OCI-M2 (cell line): ENCODE data around the gene APBA3.

Experiments
- DNase-seq: peaks from one replicate; lab custom pipeline; 2025; ENCODE audit not compliant: unreplicated experiment; lab: John Stamatoyannopoulos, UW

The APBA3 gene

GRCh38 chr19:3788996-3789778 lies 27.7 kb upstream of the APBA3 start:
- DNase-seq, result no peak

DNA sequence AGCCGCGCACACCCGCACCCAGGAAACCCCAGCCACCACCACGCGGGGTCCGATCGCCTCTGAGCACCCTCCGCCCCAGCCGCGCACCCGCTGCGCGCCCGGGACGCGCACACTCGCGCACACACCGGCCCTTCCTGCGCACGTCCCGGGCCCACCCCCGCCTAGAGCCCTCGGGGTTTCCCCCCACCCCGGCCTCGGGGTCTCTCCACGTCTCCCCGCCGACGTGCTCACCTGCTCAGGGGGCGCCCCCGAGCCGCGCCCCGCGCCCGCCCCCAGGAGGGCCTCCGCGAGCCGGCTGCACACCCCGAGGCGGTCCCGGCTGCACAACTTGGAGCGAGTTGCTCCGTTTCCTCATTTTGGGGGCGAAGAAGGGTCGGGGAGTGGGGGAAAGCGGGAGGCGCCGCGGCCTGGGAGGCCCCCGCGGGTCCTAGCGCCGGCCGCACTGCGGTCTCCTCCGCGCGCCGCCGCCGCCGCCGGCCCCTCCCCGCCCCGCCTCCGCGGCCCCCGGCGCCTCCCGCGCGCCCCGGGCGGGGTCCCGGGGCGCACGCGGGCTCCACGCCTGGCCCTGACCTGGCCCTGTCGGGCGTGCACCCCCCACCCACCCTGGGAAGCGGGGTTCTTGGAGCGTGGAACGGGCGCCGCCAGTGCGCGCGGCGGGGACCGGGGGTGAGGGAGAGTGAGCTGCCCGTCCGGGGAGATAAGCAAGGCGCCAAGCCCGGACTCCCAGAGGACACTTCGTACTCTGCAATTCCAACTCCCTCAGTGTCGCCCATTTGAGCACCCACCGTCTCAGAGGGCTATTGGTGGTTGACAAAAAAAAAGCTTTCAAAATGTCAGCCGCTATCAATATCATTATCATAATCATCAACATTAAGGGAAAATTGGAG lies 24.7 kb upstream of the APBA3 start, which contains the start of gene MATK:
MATK (minus strand) TSS at position 444 of the 887 bp plus-strand sequence. CDS start 1,246 bp downstream, outside the sequence.
- DNase-seq, result no peak

GRCh38 chr19:3785451-3785937 lies 24.0 kb upstream of the APBA3 start:
- DNase-seq, result no peak

DNA sequence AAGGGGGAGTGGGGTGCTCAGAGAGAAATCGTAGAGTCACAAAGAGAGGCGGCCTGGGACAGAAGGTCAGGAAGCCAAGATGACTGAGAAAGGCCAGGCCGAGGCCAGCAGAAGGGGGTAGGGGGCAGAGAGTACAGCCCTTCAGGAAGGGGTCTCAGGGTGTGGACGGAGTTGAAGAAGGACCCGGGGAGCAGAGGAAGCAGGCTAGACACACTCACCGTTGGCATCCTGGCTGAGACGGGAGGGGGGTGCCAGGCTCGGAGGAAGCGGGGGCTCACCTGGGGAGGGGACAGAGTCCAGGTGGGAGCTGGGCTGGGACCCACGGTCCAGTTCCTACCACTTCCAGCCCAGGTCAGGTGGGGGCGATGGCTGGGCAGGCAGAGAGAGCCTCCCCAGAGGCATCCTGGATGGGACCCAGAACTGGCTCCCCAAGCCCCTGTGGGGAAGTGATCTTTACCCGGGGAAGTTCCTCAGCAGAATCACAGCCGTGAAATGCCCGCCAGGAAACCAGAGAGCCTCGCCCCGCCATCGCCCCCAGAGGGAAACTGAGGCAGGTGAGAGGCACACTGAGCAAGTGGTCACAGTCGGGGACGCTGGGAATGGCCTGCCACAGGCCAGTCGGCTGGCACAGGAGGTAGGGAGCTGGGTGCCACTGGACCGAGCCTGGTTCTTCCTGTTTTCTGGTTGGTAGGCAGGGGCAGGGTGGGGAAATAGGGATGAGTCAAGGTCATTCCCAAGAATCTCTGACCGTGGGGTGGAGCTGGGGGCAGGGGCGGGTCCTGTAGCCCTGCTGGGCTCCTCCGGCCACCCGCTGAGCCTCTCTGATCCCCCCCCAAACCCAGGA lies 23.3 kb upstream of the APBA3 start:
- DNase-seq, result no peak

- DNase-seq, result no peak
These were observed 22.4 kb upstream of the APBA3 start for GRCh38 chr19:3783660-3784584.

- no peak for DNase-seq
These were observed 21.4 kb upstream of the APBA3 start for GRCh38 chr19:3782903-3783302.

- DNase-seq, result no peak
These were observed 20.8 kb upstream of the APBA3 start for GRCh38 chr19:3782330-3782729.

DNA sequence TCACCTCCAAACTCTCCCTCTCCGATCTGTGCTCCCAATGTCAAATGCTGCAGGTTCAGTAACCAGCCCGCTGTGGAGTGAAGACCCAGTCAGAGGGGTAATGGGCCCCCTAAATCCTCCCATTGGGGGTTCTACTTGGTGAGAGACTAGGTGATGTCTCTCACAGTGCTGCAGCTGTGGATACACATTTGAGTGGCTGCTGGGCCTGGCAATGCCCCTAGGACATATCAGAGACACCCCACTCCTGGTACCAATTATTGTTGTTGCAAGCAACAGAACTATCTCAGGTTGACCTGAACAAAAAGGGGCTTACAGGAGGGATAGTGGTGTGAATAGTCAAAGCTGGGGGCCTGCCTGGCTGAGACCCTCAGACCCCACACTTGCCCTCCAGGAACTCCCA lies 20.1 kb upstream of the APBA3 start:
- DNase-seq, result no peak

DNA sequence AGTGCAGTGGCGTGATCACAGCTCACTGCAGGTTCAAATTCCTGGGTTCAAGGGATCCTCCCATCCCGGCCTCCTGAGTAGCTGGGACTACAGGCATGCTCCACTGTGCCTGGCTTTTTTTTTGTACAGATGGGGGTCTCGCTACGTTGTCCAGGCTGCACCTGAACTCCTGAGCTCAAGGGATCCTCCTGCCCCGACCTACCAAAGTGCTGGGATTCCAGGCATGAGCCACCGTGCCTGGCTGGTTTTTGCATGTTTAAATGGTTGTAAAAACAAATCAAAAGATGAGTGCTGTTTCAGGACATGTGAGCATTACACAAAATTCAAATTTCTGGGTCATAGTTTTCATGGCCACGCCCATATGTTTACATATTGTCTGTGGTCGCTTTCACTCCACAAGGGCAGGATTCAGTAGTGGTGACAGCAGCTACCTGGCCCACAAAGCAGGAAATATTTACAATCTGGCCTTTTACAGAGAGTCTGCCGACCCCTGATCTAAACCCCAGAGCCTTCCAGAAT lies 19.4 kb upstream of the APBA3 start:
- DNase-seq, result no peak

GRCh38 chr19:3778899-3779723 lies 17.6 kb upstream of the APBA3 start:
- DNase-seq, result no peak

DNA sequence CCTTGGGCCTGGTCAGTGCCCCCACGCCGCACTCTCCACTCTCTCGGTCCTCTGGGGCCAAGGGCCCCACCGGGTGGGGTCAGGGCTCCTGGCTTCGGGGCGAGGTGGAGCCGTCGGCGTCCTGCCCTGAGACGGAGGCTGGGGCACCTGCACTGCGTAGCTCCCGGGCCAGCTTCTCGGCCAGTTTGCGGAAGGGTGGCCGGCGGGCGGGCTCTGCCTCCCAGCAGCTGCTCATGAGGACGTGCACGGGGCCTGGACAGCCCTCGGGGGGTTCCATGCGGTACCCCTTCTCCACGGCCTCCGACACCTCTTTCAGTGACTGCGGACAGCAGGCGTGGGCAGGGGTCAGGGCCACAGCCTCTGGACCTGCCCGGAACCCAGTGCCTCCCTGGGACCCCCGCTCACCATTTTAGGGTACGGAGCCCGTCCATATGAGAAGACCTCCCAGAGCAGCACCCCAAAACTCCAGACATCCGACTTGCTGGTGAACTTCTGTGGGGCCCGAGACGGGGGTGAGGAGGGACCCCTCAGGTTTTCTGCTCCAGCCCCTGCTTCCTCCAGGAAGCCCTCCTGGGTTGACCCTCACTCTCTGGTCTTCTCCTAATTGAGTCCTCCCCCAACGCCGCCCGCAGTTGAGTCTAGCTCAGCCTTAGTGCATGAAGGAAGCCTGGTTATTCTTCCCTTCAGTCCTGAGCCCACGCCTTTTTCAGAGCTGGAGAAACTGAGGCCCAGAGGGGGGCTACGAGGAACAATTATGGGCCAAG lies 16.8 kb upstream of the APBA3 start:
- no peak for DNase-seq

DNA sequence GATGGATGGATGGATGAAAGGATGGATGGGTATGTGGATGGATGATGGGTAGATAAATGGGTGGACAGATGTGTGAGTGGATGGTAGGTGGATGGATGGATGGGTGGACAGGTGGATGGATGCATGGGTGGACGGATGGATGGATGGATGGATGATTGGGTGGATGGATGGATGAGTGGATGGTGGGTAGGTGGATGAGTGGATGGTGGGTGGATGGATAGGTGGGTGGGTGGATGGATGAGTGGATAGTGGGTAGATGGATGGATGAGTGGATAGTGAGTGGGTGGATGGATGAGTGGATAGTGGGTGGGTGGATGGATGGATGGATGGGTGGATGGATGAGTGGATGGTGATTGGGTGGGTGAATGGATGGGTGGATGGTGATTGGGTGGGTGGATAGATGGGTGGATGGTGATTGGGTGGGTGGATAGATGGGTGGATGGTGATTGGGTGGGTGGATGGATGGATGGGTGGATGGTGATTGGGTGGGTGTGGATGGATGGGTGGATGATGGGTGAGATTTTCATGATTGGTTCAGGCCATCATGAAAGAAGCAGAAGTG lies 15.1 kb upstream of the APBA3 start:
- no peak for DNase-seq

GRCh38 chr19:3775831-3776230 lies 14.3 kb upstream of the APBA3 start:
- DNase-seq, result no peak

GRCh38 chr19:3775374-3775711 lies 13.9 kb upstream of the APBA3 start:
- no peak for DNase-seq

DNA sequence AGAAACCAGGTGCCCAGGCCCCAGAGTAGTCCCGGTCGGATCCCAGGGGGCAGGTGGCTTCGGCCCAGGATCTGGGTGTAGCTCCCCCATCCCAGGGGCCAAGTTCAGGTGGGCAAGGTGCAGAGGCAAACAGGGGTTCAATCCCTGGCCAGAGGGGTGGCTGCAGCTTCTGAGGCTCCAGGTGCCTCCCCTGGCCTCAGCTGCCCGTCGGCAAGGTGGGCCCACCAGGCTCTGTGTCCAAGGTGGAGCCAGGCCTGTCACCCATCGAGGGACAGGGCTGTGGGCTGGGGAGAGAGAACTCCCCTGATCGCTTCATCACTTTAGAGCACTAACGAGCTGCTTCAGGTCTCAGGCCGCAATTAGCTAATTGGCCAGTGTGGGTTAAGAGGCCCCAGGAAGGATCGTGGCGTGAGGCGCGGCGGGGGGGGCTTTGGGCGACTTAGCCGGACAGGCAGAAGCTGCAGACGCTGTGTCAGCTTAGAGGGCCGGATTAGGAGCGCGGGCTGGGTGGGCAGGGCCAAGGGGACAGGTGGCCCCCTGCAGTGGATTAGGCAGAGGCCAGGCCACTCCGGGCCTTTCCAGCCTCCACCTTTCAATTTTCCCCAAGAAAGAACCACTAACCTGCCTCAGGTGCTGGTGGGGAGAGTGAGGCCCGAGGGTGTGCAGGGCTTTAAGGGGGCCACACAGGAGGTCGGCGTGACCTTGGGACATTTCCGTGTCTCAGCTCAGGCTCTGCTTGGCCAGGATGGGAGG lies 13.3 kb upstream of the APBA3 start:
- DNase-seq, result no peak

DNA sequence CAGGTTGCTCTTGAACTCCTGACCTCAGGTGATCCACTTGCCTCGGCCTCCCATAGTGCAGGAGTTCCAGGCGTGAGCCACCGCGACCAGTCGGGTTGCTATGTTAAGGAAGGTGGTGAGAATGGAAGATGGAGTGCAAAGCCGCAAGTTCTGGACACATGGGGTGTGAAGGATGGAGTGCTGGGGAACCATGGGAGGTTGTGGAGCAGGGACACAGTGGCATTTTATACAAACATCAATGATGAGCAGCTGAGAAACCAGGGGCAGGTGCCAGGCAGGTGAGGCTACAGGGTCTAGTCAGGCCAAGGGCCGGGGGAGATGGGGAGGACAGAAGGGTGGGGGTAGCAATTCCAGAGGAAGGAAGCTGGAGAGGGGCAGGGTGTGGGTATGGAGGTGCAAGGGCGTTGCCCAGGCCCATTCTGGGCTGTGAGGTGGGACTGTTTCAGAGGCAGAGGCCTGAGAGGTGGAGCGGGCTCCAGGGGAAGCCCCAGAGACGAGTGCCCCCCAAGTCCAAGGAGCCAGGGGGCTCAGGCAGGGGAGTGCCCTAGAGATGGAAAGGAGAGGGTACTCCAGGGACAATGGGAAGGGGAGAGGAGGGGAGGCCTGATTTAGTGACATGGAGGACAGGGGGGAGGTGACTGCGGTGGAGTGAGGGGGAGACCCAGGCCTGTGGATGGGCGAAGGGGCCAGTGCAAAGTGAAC lies 12.5 kb upstream of the APBA3 start:
- no peak for DNase-seq
